ENCODE results near the gene INTS2. TPM values are rescaled to one million over a fixed set of nuclear protein-coding genes. Genes with fewer than 3 reads are reported as not detected.

Gene INTS2
- total RNA-seq, 1 experiment from 2014 or later, result 20.8 TPM

GRCh38 chr17:61848247-61848646 is 79.5 kb downstream of the INTS2 start:
- Histone ChIP-seq H3K23ac (ENCODE audit: insufficient read length, low read depth, low read length) (no peak overlapping the region), H4K8ac (replicated peaks; ENCODE audit: insufficient read length, low read depth, low read length) (no peak overlapping the region), H3K9me3 (ENCODE audit: control insufficient read depth, low read depth, low read length) (no peaks in the 10 kb centered on the region), H3K23me2 (ENCODE audit: insufficient read length, low read depth, low read length, poor library complexity, severe bottlenecking) (no peaks in the 10 kb centered on the region), H2BK12ac (ENCODE audit: insufficient read length, low read depth, low read length) (no peak overlapping the region), H3K9ac (ENCODE audit: extremely low read depth, insufficient read length, low read length) (no peak overlapping the region), H2AK5ac (ENCODE audit: insufficient read length, low read length) (no peak overlapping the region), H3K18ac (ENCODE audit: insufficient read length, low read depth, low read length) (no peak overlapping the region), H4K20me1 (ENCODE audit: control insufficient read depth, insufficient read depth, insufficient read length) (no peaks in the 10 kb centered on the region), H3K27me3 (ENCODE audit: insufficient read depth, low read length) (no peaks in the 10 kb centered on the region), H3K4me1 (ENCODE audit: insufficient read depth, low read length) (no peaks in the 10 kb centered on the region), H4K91ac (ENCODE audit: insufficient read length, low read depth, low read length) (no peak overlapping the region), H3K4me2 (ENCODE audit: insufficient read depth, insufficient read length, low read length) (no peak overlapping the region), H3K79me2 (ENCODE audit: insufficient read depth, low read length) (no peaks in the 10 kb centered on the region), H3K27ac (ENCODE audit: insufficient read length, low read depth, low read length) (no peak overlapping the region), H2BK15ac (ENCODE audit: low read depth, low read length) (no peak overlapping the region), H3K79me1 (ENCODE audit: insufficient read depth, low read depth, low read length, poor library complexity, severe bottlenecking) (no peaks in the 10 kb centered on the region), H3K56ac (ENCODE audit: insufficient read length, low read depth, low read length) (no peak overlapping the region), H3K4ac (ENCODE audit: low read depth, low read length) (no peak overlapping the region), H3T11ph (ENCODE audit: low read length) (no peak overlapping the region), H2BK120ac (ENCODE audit: low read depth, low read length, poor library complexity, severe bottlenecking) (no peak overlapping the region), H4K5ac (ENCODE audit: insufficient read length, low read depth, low read length) (no peak overlapping the region), H3K14ac (ENCODE audit: insufficient read depth, low read length) (no peak overlapping the region), H2AFZ (ENCODE audit: low read length) (no peak overlapping the region), H2BK5ac (ENCODE audit: insufficient read length, low read length) (no peak overlapping the region), H2BK20ac (ENCODE audit: low read depth, low read length, poor library complexity, severe bottlenecking) (no peak overlapping the region)
- H3K27me3 Mint-ChIP-seq (ENCODE audit: low read depth), result no peaks in the 10 kb centered on the region
- DNase-seq, result no peak
- H3K27ac Mint-ChIP-seq, result no peak overlapping the region; a peak in 1 of 7 replicates
- no CpG with 5 or more reads among the region's 2 CpGs for WGBS (ENCODE audit: extremely low coverage, insufficient read length, low lambda C conversion rate)
- H3K4me3 Mint-ChIP-seq, result no peak overlapping the region
- no peaks in the 10 kb centered on the region for H3K9me3 Mint-ChIP-seq
- peaks cover 25 to 60% (median 56%) of the 10 kb centered on the region in 3 experiments; a peak in 6 of 7 replicates for H3K36me3 Mint-ChIP-seq (ENCODE audit: insufficient read depth in 1 of 3, low read depth in 3 of 3)
- no peak for TF ChIP-seq CTCF (conservative IDR thresholded peaks at IDR 0.05)
- H3K4me1 Mint-ChIP-seq, result no peaks in the 10 kb centered on the region
